ENCODE data around the gene MGST2.

MGST2 gene

DNA sequence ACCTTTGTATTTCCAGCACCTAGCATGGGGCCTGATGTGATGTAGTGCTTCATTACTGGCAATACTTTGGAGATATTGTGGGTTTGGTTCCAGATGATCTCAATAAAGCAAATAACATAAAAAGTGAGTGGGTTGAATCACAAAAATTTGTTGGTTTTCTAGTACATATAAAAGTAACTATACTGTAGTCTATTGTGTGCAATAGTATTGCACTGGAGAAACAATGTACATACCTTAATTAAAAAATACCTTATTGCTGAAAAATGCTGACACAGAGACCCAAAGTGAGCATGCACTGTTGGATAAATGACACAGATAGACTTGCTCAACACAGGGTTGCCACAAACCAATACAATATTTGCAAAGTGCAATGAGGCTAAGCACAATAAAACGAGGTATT is 17.7 kb upstream of the MGST2 start:
- TF ChIP-seq, protein P1, sequence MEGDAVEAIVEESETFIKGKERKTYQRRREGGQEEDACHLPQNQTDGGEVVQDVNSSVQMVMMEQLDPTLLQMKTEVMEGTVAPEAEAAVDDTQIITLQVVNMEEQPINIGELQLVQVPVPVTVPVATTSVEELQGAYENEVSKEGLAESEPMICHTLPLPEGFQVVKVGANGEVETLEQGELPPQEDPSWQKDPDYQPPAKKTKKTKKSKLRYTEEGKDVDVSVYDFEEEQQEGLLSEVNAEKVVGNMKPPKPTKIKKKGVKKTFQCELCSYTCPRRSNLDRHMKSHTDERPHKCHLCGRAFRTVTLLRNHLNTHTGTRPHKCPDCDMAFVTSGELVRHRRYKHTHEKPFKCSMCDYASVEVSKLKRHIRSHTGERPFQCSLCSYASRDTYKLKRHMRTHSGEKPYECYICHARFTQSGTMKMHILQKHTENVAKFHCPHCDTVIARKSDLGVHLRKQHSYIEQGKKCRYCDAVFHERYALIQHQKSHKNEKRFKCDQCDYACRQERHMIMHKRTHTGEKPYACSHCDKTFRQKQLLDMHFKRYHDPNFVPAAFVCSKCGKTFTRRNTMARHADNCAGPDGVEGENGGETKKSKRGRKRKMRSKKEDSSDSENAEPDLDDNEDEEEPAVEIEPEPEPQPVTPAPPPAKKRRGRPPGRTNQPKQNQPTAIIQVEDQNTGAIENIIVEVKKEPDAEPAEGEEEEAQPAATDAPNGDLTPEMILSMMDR (conservative IDR thresholded peaks at IDR 0.05): no peak
- H3K27ac ChIP-seq: no peak overlapping the region

DNA sequence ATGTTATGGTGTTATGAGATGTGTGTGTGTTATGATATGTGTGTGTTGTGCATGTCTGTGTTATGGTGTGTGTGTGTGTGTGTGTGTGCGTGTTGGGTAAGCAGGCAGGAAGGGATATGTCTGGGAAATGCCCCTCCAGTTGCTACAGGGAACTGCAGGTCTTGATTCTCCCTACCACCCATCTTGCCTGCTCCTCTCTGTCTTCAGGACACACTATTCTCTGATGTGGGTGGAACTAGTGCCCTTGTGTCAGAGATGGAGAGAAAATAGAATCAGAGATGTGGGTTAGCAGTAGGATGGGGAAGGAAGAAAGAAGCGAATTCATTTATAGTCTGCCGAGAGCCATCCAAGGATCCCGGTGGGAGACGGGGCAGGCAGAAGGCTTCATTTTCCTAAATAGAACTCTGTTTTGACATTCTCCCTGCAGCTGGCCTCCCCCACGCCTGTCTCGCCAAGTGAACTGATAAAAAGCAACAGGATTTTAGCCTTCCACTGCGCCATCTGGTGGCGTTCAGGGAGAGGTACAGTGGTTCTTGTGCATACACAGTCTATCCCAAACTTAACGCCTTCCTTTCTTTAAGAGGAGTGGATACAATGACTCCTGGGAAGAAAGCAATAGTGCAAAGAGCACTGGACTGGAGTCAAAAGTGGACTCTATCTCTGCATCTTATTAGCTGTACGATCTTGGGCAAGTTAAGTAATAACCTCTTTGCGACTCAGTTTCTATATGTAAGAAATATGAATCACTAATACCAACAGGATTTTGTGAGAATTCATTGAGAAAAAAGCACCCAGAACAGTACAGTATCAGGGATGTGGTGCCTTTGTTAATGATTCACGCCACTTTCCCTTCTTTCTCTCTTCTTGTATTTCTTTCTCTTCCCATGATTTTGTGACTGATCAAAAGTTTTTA is 14.1 kb upstream of the MGST2 start:
- TF ChIP-seq, protein P1 (conservative IDR thresholded peaks at IDR 0.05): peak; percentile 88
- H3K27ac ChIP-seq: peak overlapping the region; percentile 9; the same call in 1 of the 2 replicates

DNA sequence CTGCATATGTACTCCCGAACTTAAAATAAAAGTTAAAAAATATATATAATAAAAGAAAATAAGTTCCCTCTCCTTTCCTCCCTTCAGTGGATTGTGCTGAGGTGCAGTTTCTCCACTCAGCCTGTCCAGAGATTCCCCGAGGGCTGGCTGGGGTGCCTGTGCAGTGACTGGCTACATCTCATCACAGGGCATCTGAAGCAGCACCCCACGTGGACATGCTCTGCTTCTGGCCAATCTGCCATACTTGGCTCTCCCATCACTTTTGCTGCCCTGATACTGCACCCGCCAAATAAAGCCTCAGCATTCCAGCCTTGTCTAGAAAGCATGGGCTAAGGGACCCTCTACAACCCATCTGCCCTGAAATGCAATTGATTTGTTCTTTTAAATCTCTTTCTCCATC is 11.1 kb upstream of the MGST2 start:
- H3K27ac ChIP-seq: no peak overlapping the region
- TF ChIP-seq, protein P1 (conservative IDR thresholded peaks at IDR 0.05): no peak

DNA sequence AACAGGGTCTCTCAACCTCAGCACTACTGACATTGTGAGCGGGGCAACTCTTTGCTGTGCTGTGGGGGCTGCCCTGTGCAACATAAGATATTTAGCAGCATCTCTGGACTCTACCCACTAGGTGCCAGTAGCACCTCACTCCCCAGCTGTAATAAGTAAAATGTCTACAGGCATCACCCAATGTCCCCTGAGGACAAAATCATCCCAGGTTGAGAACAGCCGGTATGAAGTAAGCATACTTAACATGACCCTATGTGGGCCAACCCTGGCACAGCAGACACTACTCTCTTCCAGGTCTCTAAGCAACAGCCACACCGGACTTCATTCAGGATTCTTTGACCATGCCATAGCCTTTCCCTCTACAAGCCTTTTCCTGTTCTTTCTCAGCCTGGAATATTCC is 10.5 kb upstream of the MGST2 start:
- 0 out of 2 replicates have a peak overlapping the region, but pooled peaks have one; percentile 3 for H3K27ac ChIP-seq
- TF ChIP-seq, protein P1 (conservative IDR thresholded peaks at IDR 0.05): peak; percentile 82

DNA sequence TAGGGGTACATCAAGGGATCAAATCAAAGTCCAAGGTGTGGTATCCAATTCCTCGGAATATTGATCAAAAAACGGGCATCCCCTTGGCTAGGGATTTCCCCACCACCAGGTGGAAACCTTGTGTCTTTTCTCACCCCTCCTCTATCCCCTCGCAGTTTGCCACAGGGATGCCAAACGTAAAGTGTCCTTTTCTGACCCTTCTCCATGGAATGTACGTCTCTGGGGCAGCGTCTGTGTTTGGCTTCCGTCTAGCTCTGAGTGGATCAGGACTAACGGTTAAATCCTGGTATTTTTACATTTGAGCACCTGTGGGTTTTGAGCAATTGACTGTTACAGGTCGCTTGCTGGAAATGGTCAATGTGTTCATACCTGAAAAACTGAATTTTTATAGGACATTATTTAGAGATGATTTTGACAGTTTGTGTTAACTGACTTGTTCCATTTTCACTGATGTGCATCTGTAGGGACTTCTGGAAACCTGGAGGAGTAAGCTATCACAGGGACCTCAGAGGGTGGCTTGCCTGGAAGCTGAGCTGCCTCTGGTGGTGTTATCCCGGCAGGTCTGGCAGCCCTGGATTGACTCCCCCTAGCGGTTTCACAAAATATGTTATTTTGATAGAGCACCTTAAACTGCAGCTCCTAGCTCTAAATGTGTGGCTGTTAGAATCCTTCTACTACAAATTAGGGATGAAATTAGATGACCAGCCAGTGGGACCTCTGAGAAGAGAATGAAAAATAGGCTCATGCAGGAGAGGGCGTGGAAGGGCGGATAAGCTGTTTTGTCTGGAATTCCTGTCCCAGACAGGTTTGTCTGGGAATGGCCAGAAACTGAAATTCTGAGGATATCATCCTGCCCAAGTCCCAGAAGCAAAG is 8.8 kb upstream of the MGST2 start:
- TF ChIP-seq, protein P1 (conservative IDR thresholded peaks at IDR 0.05): peak; percentile 90
- H3K27ac ChIP-seq: peak overlapping the region; percentile 50

DNA sequence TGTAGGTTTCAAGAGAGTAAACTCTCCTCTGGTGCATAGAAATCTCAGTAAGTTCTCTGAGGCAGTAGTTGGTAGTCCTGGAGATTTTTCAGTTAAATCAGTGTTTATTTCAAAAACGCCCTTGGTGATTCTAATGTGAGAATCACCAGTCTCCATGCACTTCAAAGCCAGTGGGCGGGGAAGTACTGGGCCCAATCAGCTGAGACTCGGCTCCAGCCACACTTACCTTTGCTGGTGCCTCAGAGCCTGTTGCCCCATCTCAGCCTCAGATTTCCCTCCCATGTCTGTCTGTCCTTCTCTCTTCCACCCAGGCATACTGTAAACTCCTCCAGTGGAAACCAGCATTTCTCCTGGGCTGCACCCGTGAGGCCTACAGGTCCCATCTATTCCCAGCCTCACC is 7.4 kb upstream of the MGST2 start:
- H3K27ac ChIP-seq: 0 out of 2 replicates have a peak overlapping the region, but pooled peaks have one; percentile 50
- TF ChIP-seq, protein P1 (conservative IDR thresholded peaks at IDR 0.05): no peak

Measured in VCaP (cell line).